HEK293 (cell line): ENCODE data around the gene TUBA8.
"Not testable (repeated sequence)": the region's sequence is repeated elsewhere in the genome, so short reads cannot be mapped to it uniquely, and the experiment has no call there.

Source experiments
- CTCF ChIA-PET: fragments of 350-600 bp; formaldehyde crosslinking; extraction: SDS; loops from one replicate; lab custom pipeline; 2021; ENCODE audit warnings: antibody characterized with exemption; lab: Yijun Ruan, JAX
- POLR2A ChIA-PET: fragments of 300-600 bp; formaldehyde crosslinking; extraction: SDS; loops from one replicate; lab custom pipeline; 2020; ENCODE audit warnings: antibody characterized with exemption, inconsistent platforms; lab: Yijun Ruan, JAX
- H3K27ac ChIP-seq: fragments of 200-500 bp; sonication (Bioruptor generic); 2 replicates; pipeline ENCODE4 v1.5.1; 2014; ENCODE audit warnings: low read depth, low read length, control low read depth, inconsistent platforms; ENCODE audit errors: extremely low read depth
- H3K36me3 ChIP-seq, 2 experiments: fragments of 200-500 bp in 1 of 2; sonication (Bioruptor generic) in 1 of 2; 1 replicate in 1 of 2; 2 replicates in 1 of 2; pipeline ENCODE4 v1.5.1; 2014 to 2017; ENCODE audit warnings: inconsistent platforms in 2 of 2, low read length in 2 of 2; ENCODE audit not compliant: control insufficient read depth in 2 of 2, insufficient read depth in 1 of 2
- H3K4me1 ChIP-seq: fragments of 200-500 bp; sonication (Bioruptor generic); 2 replicates; pipeline ENCODE4 v1.5.1; 2014; ENCODE audit warnings: mild to moderate bottlenecking, low read length, inconsistent platforms; ENCODE audit not compliant: control insufficient read depth, insufficient read depth
- H3K4me3 ChIP-seq: 2 replicates; pipeline ENCODE4 v1.5.1; 2011; ENCODE audit warnings: low read depth, mild to moderate bottlenecking, control low read depth, low read length, moderate library complexity
- H3K9me3 ChIP-seq: fragments of 200-500 bp; sonication (Bioruptor generic); 2 replicates; pipeline ENCODE4 v1.5.1; 2014; ENCODE audit warnings: low read depth, low read length, inconsistent platforms; ENCODE audit not compliant: control insufficient read depth, insufficient read depth
- AEBP2 ChIP-seq: fragments of 450-650 bp; formaldehyde crosslinking; IDR thresholded peaks from 2 replicates; pipeline ENCODE4 v1.5.1; 2016; ENCODE audit warnings: missing biosample characterization, missing genetic modification characterization, borderline replicate concordance
- BCL11A ChIP-seq: fragments of 450-650 bp; formaldehyde crosslinking; IDR thresholded peaks from 2 replicates; pipeline ENCODE4 v1.5.1; 2016; ENCODE audit warnings: low read depth, missing biosample characterization, missing genetic modification characterization
- GLI4 ChIP-seq: fragments of 450-650 bp; formaldehyde crosslinking; IDR thresholded peaks from 2 replicates; pipeline ENCODE4 v1.5.1; 2016; ENCODE audit warnings: missing biosample characterization, missing genetic modification characterization
- SCRT2 ChIP-seq: fragments of 450-650 bp; formaldehyde crosslinking; IDR thresholded peaks from 2 replicates; pipeline ENCODE4 v1.5.1; 2016; ENCODE audit warnings: missing biosample characterization, missing genetic modification characterization
- TRIM28 ChIP-seq: IDR thresholded peaks from 2 replicates; pipeline ENCODE4 v1.6.1; 2011; ENCODE audit warnings: low read length, control low read depth, borderline replicate concordance
- YY2 ChIP-seq: fragments of 450-650 bp; formaldehyde crosslinking; IDR thresholded peaks from 2 replicates; pipeline ENCODE4 v1.5.1; 2016; ENCODE audit warnings: missing biosample characterization, missing genetic modification characterization
- ZBTB21 ChIP-seq: fragments of 450-650 bp; formaldehyde crosslinking; IDR thresholded peaks from 2 replicates; pipeline ENCODE4 v1.5.1; 2017; ENCODE audit warnings: missing biosample characterization, missing genetic modification characterization
- ZNF423 ChIP-seq: fragments of 450-650 bp; formaldehyde crosslinking; IDR thresholded peaks from 2 replicates; pipeline ENCODE4 v1.5.1; 2016; ENCODE audit warnings: missing biosample characterization, missing genetic modification characterization
- ZNF560 ChIP-seq: fragments of 450-650 bp; formaldehyde crosslinking; IDR thresholded peaks from 2 replicates; pipeline ENCODE4 v1.5.1; 2017; ENCODE audit warnings: missing biosample characterization, missing genetic modification characterization, borderline replicate concordance
- ZNF610 ChIP-seq: fragments of 450-650 bp; formaldehyde crosslinking; IDR thresholded peaks from 2 replicates; pipeline ENCODE4 v1.5.1; 2016; ENCODE audit warnings: missing biosample characterization, missing genetic modification characterization, borderline replicate concordance
- ZNF701 ChIP-seq: fragments of 450-650 bp; formaldehyde crosslinking; IDR thresholded peaks from 2 replicates; pipeline ENCODE4 v1.5.1; 2016; ENCODE audit warnings: missing biosample characterization, missing genetic modification characterization
- ZNF776 ChIP-seq: fragments of 450-650 bp; formaldehyde crosslinking; IDR thresholded peaks from 2 replicates; pipeline ENCODE4 v1.5.0; 2017; ENCODE audit warnings: missing biosample characterization, missing genetic modification characterization, borderline replicate concordance
- ZNF792 ChIP-seq: fragments of 450-650 bp; formaldehyde crosslinking; IDR thresholded peaks from 2 replicates; pipeline ENCODE4 v1.5.1; 2016; ENCODE audit warnings: missing biosample characterization, missing genetic modification characterization
- ZSCAN4 ChIP-seq: fragments of 450-650 bp; formaldehyde crosslinking; IDR thresholded peaks from 2 replicates; pipeline ENCODE4 v1.5.1; 2017; ENCODE audit warnings: missing biosample characterization, missing genetic modification characterization
- TF ChIP-seq, protein P1 (sequence below): fragments of 450-650 bp; formaldehyde crosslinking; IDR thresholded peaks from 2 replicates; pipeline ENCODE4 v1.5.1; 2016; ENCODE audit warnings: missing biosample characterization, missing genetic modification characterization

The TUBA8 gene

DNA sequence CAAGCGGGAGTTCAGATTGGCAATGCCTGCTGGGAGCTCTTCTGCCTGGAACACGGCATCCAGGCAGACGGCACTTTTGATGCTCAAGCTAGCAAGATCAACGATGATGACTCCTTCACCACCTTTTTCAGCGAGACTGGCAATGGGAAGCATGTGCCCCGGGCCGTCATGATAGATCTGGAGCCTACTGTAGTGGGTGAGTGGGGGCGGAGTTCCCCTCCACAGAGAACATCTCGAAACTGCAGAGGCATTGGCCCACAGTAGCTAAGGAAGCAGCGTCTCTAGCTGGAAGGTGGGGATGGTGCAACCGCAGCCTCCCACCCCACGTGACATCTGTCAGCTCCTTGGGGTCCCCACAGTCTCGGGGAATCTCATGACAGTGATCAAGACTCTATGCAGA is 10.9 kb downstream of the TUBA8 start (continued):
- TF ChIP-seq ZNF792: no peak
- no peak for TF ChIP-seq TRIM28
- no peak for TF ChIP-seq AEBP2 (tag by site-specific recombination)
- no peak for TF ChIP-seq BCL11A (tag by site-specific recombination)
- TF ChIP-seq, all 188 proteins: peak for 0

- no peaks in the 10 kb centered on the region for H3K9me3 ChIP-seq
- POLR2A ChIA-PET: no interaction called here
- no peaks in the 10 kb centered on the region for H3K4me1 ChIP-seq
- H3K4me3 ChIP-seq: no peak overlapping the region
- CTCF ChIA-PET: no interaction called here
- TF ChIP-seq ZSCAN4 (tag by site-specific recombination): no peak
- H3K36me3 ChIP-seq: peaks cover 0 to 8% of the 10 kb centered on the region in 2 experiments; a peak in 1 of 3 replicates
- no peak overlapping the region for H3K27ac ChIP-seq
Measured at GRCh38 chr22:18121954-18122554, 11.4 kb downstream of the TUBA8 start.

DNA sequence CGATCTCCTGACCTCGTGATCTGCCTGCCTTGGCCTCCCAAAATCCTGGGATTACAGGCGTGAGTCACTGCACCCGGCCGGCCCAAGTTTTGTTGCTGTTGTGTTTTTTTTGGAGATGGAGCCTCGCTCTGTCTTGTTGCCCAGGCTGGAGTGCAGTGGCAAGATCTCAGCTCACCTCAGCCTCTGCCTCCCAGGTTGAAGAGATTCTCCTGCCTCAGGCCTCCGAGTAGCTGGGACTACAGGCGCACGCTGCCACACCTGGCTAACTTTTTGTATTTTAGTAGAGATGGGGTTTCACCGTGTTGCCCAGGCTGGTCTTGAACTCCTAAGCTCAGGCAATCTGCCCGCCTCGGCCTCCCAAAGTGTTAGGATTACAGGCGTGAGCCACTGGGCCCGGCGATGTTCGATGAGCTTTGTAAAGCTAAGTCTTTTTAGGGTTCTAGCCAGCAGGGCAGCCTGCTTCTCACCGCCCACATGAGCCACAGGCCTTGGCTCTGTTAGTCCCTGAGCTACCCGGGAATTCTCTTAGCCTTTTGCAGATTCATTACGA is 12.9 kb downstream of the TUBA8 start:
- H3K4me1 ChIP-seq, CTCF ChIA-PET, H3K9me3 ChIP-seq, H3K36me3 ChIP-seq, H3K4me3 ChIP-seq, H3K27ac ChIP-seq: not testable (repeated sequence)
- POLR2A ChIA-PET: interaction anchor here (0.5 kb wide), 1 partner anchor 31 kb away, joined by 4 read pairs; no protein-coding TSS in a partner anchor

GRCh38 chr22:18126606-18127005 is 16.0 kb downstream of the TUBA8 start:
- no peaks in the 10 kb centered on the region for H3K9me3 ChIP-seq
- ChIA-PET POLR2A (no interaction called here), CTCF (interaction anchor here (0.6 kb wide), 2 partner anchors 49 to 101 kb away, joined by 3 to 4 read pairs; no protein-coding TSS in a partner anchor)
- peaks cover 0 to 14% of the 10 kb centered on the region in 2 experiments; a peak in 1 of 3 replicates for H3K36me3 ChIP-seq
- no peak overlapping the region for H3K27ac ChIP-seq
- no peak overlapping the region for H3K4me3 ChIP-seq
- H3K4me1 ChIP-seq: no peaks in the 10 kb centered on the region
- no peak for TF ChIP-seq ZNF423

GRCh38 chr22:18130018-18130417 is 19.4 kb downstream of the TUBA8 start:
- TF ChIP-seq ZNF560 (tag by site-specific recombination) (no peak), ZNF610 (tag by site-specific recombination) (no peak), ZNF776 (no peak), YY2 (tag by site-specific recombination) (no peak), ZNF701 (no peak), ZBTB21 (tag by site-specific recombination) (no peak), SCRT2 (tag by site-specific recombination) (no peak), GLI4 (tag by site-specific recombination) (no peak), TRIM28 (no peak)
- TF ChIP-seq, protein P1, sequence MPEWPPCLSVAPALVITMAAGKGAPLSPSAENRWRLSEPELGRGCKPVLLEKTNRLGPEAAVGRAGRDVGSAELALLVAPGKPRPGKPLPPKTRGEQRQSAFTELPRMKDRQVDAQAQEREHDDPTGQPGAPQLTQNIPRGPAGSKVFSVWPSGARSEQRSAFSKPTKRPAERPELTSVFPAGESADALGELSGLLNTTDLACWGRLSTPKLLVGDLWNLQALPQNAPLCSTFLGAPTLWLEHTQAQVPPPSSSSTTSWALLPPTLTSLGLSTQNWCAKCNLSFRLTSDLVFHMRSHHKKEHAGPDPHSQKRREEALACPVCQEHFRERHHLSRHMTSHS: no peak
- Histone ChIP-seq H3K27ac (no peak overlapping the region), H3K4me1 (no peaks in the 10 kb centered on the region), H3K9me3 (no peaks in the 10 kb centered on the region), H3K36me3 (peaks cover 0 to 28% of the 10 kb centered on the region in 2 experiments; a peak in 1 of 3 replicates), H3K4me3 (no peak overlapping the region)
- ChIA-PET CTCF (interaction anchor here (1.8 kb wide), 1 partner anchor 27 kb away, joined by 6 read pairs; no protein-coding TSS in a partner anchor), POLR2A (no interaction called here)
